Measurements from ENCODE around the gene TPCN2. TPM values are rescaled to one million over a fixed set of nuclear protein-coding genes. Genes with fewer than 3 reads are reported as not detected.

Gene TPCN2
- total RNA-seq, 1 experiment from 2014 or later = 16.3 TPM

- peaks cover under 1% of the 10 kb centered on the region for H3K9me3 Mint-ChIP-seq (ENCODE audit: unreplicated experiment)
- H3K27me3 Mint-ChIP-seq (ENCODE audit: insufficient read depth, unreplicated experiment) = no peaks in the 10 kb centered on the region
- DNase-seq (ENCODE audit: unreplicated experiment) = no peak
- BruUV-seq (replicated peaks) = no TSS peak
- ChIA-PET POLR2A (interaction anchor here (0.7 kb wide), 1 partner anchor 11 kb away, joined by 5 read pairs; no protein-coding TSS in a partner anchor), CTCF (no interaction called here)
- H3K4me1 Mint-ChIP-seq (ENCODE audit: insufficient read depth, unreplicated experiment) = peaks cover 5% of the 10 kb centered on the region
- no peak overlapping the region for H3K4me3 Mint-ChIP-seq (ENCODE audit: unreplicated experiment)
- no peak overlapping the region for H3K27ac Mint-ChIP-seq (ENCODE audit: low read depth, unreplicated experiment)
- intact Hi-C loops (cut with micrococcal nuclease) = no loop called here
- peaks cover 4% of the 10 kb centered on the region for H3K36me3 Mint-ChIP-seq (ENCODE audit: insufficient read depth, unreplicated experiment)
- TF ChIP-seq CTCF (IDR thresholded peaks at IDR 0.05; ENCODE audit: unreplicated experiment) = no peak
Observed at GRCh38 chr11:69157822-69158231, 109.1 kb downstream of the TPCN2 start.

- Mint-ChIP-seq H3K4me3 (ENCODE audit: unreplicated experiment) (no peak overlapping the region), H3K27ac (ENCODE audit: low read depth, unreplicated experiment) (no peak overlapping the region), H3K4me1 (ENCODE audit: insufficient read depth, unreplicated experiment) (peaks cover 5% of the 10 kb centered on the region), H3K9me3 (ENCODE audit: unreplicated experiment) (peaks cover 4% of the 10 kb centered on the region), H3K36me3 (ENCODE audit: insufficient read depth, unreplicated experiment) (peaks cover 4% of the 10 kb centered on the region), H3K27me3 (ENCODE audit: insufficient read depth, unreplicated experiment) (no peaks in the 10 kb centered on the region)
- intact Hi-C loops (cut with micrococcal nuclease) = no loop called here
- no TSS peak for BruUV-seq (replicated peaks)
- TF ChIP-seq CTCF (IDR thresholded peaks at IDR 0.05; ENCODE audit: unreplicated experiment) = no peak
- CTCF ChIA-PET = no interaction called here
- POLR2A ChIA-PET = interaction anchor here (0.7 kb wide), 1 partner anchor 12 kb away, joined by 5 read pairs; no protein-coding TSS in a partner anchor
- no peak for DNase-seq (ENCODE audit: unreplicated experiment)
Observed at GRCh38 chr11:69158301-69159149, 109.8 kb downstream of the TPCN2 start.

GRCh38 chr11:69159150-69159852, 110.6 kb downstream of the TPCN2 start:
- POLR2A ChIA-PET = no interaction called here
- no peak for TF ChIP-seq CTCF (IDR thresholded peaks at IDR 0.05; ENCODE audit: unreplicated experiment)
- Mint-ChIP-seq H3K4me3 (ENCODE audit: unreplicated experiment) (no peak overlapping the region), H3K27me3 (ENCODE audit: insufficient read depth, unreplicated experiment) (no peaks in the 10 kb centered on the region), H3K27ac (ENCODE audit: low read depth, unreplicated experiment) (no peak overlapping the region), H3K9me3 (ENCODE audit: unreplicated experiment) (peaks cover 4% of the 10 kb centered on the region), H3K4me1 (ENCODE audit: insufficient read depth, unreplicated experiment) (peaks cover 5% of the 10 kb centered on the region), H3K36me3 (ENCODE audit: insufficient read depth, unreplicated experiment) (peaks cover 4% of the 10 kb centered on the region)
- BruUV-seq (replicated peaks) = no TSS peak
- intact Hi-C loops (cut with micrococcal nuclease) = no loop called here
- DNase-seq (ENCODE audit: unreplicated experiment) = no peak
- CTCF ChIA-PET = no interaction called here

GRCh38 chr11:69160296-69161116, 111.8 kb downstream of the TPCN2 start:
- peaks cover 5% of the 10 kb centered on the region for H3K4me1 Mint-ChIP-seq (ENCODE audit: insufficient read depth, unreplicated experiment)
- CTCF ChIA-PET = no interaction called here
- H3K27me3 Mint-ChIP-seq (ENCODE audit: insufficient read depth, unreplicated experiment) = no peaks in the 10 kb centered on the region
- no peak for TF ChIP-seq CTCF (IDR thresholded peaks at IDR 0.05; ENCODE audit: unreplicated experiment)
- H3K4me3 Mint-ChIP-seq (ENCODE audit: unreplicated experiment) = no peak overlapping the region
- intact Hi-C loops (cut with micrococcal nuclease) = no loop called here
- H3K9me3 Mint-ChIP-seq (ENCODE audit: unreplicated experiment) = peaks cover 4% of the 10 kb centered on the region
- no peak for DNase-seq (ENCODE audit: unreplicated experiment)
- H3K36me3 Mint-ChIP-seq (ENCODE audit: insufficient read depth, unreplicated experiment) = peaks cover 4% of the 10 kb centered on the region
- no TSS peak for BruUV-seq (replicated peaks)
- no peak overlapping the region for H3K27ac Mint-ChIP-seq (ENCODE audit: low read depth, unreplicated experiment)
- POLR2A ChIA-PET = no interaction called here

All from MCF 10A (cell line).